HG03571 (cell line): ENCODE results near the gene C15orf62.

ENCODE experiments used
- ATAC-seq: cut with Tn5 transposase; IDR thresholded peaks from one replicate; pipeline ENCODE4 v1.9.1; 2021; ENCODE audit not compliant: unreplicated experiment

The C15orf62 gene

GRCh38 chr15:40808861-40809450, 39.2 kb downstream of the C15orf62 start:
- no peak for ATAC-seq

- ATAC-seq: no peak
These were observed 43.1 kb downstream of the C15orf62 start for GRCh38 chr15:40812721-40813425.

GRCh38 chr15:40815042-40815698, 45.4 kb downstream of the C15orf62 start:
- no peak for ATAC-seq

GRCh38 chr15:40819048-40819447, 49.3 kb downstream of the C15orf62 start:
- no peak for ATAC-seq

- no peak for ATAC-seq
These were observed 51.4 kb downstream of the C15orf62 start for GRCh38 chr15:40821195-40821594.
